Measurements from ENCODE around the gene BRWD1.

GRCh38 chr21:39221282-39221996, 92.0 kb downstream of the BRWD1 start:
- TF ChIP-seq POLR2AphosphoS5 (IDR thresholded peaks at IDR 0.05) (no peak), POLR2A (IDR thresholded peaks at IDR 0.05) (no peak), CTCF (IDR thresholded peaks at IDR 0.05) (no peak)
